IPS-18c (cell line): ENCODE data around the gene HOXC5.

Source experiments
- H3K4me3 ChIP-seq: 2 replicates; pipeline ENCODE4 v1.7.0; 2013; ENCODE audit warnings: low read depth, mild to moderate bottlenecking, low read length, moderate library complexity; ENCODE audit not compliant: insufficient read depth
- H3K9me3 ChIP-seq: one replicate; pipeline ENCODE4 v1.6.1; 2013; ENCODE audit warnings: mild to moderate bottlenecking, low read length, moderate library complexity; ENCODE audit not compliant: control insufficient read depth, insufficient read depth

HOXC5 gene

GRCh38 chr12:54047160-54047963 lies 14.5 kb downstream of the HOXC5 start:
- Histone ChIP-seq H3K4me3 (no peak overlapping the region), H3K9me3 (peaks cover 2% of the 10 kb centered on the region)

- no peaks in the 10 kb centered on the region for H3K9me3 ChIP-seq
- H3K4me3 ChIP-seq = no peak overlapping the region
These were observed 15.1 kb downstream of the HOXC5 start for GRCh38 chr12:54047964-54048303.

GRCh38 chr12:54048406-54049093 lies 15.7 kb downstream of the HOXC5 start:
- no peaks in the 10 kb centered on the region for H3K9me3 ChIP-seq

GRCh38 chr12:54049108-54049507 lies 16.3 kb downstream of the HOXC5 start:
- Histone ChIP-seq H3K4me3 (no peak overlapping the region), H3K9me3 (no peaks in the 10 kb centered on the region)

More at GRCh38 chr12:54048406-54049093, 15.7 kb downstream of the HOXC5 start:
- no peak overlapping the region for H3K4me3 ChIP-seq

- Histone ChIP-seq H3K4me3 (no peak overlapping the region), H3K9me3 (no peaks in the 10 kb centered on the region)
These were observed 17.6 kb downstream of the HOXC5 start for GRCh38 chr12:54050482-54050810.

- no peak overlapping the region for H3K4me3 ChIP-seq
- no peaks in the 10 kb centered on the region for H3K9me3 ChIP-seq
These were observed 18.4 kb downstream of the HOXC5 start for GRCh38 chr12:54051026-54051842.

- H3K9me3 ChIP-seq = no peaks in the 10 kb centered on the region
- no peak overlapping the region for H3K4me3 ChIP-seq
These were observed 19.1 kb downstream of the HOXC5 start for GRCh38 chr12:54051874-54052437.

GRCh38 chr12:54052438-54053002 lies 19.7 kb downstream of the HOXC5 start:
- Histone ChIP-seq H3K4me3 (no peak overlapping the region), H3K9me3 (no peaks in the 10 kb centered on the region)

GRCh38 chr12:54053003-54053750 lies 20.3 kb downstream of the HOXC5 start:
- H3K9me3 ChIP-seq = no peaks in the 10 kb centered on the region
- H3K4me3 ChIP-seq = peak overlapping the region; percentile 24; the same call in 1 of the 2 replicates

GRCh38 chr12:54053751-54054741 lies 21.2 kb downstream of the HOXC5 start, which contains the start of gene HOXC4:
TSS of gene HOXC4 (plus strand) at chr12:54053835. CDS start at chr12:54053923, 88 bp downstream.
- H3K4me3 ChIP-seq = peak within 1 kb of the TSS; percentile 34

GRCh38 chr12:54054742-54055194 lies 21.9 kb downstream of the HOXC5 start:
- no peaks in the 10 kb centered on the region for H3K9me3 ChIP-seq
- H3K4me3 ChIP-seq = no peak overlapping the region

More at GRCh38 chr12:54053751-54054741, 21.2 kb downstream of the HOXC5 start, which contains the start of gene HOXC4:
- H3K9me3 ChIP-seq = no peaks in the 10 kb centered on the region

GRCh38 chr12:54055552-54055951 lies 22.7 kb downstream of the HOXC5 start:
- Histone ChIP-seq H3K4me3 (no peak overlapping the region), H3K9me3 (no peaks in the 10 kb centered on the region)

- Histone ChIP-seq H3K4me3 (no peak overlapping the region), H3K9me3 (no peaks in the 10 kb centered on the region)
These were observed 23.3 kb downstream of the HOXC5 start for GRCh38 chr12:54056110-54056509.

- Histone ChIP-seq H3K9me3 (no peaks in the 10 kb centered on the region), H3K4me3 (no peak overlapping the region)
These were observed 25.4 kb downstream of the HOXC5 start for GRCh38 chr12:54058128-54058768.

GRCh38 chr12:54059668-54060067 lies 26.8 kb downstream of the HOXC5 start:
- Histone ChIP-seq H3K4me3 (no peak overlapping the region), H3K9me3 (no peaks in the 10 kb centered on the region)
